ENCODE measurements around the gene NGFR. TPM values are rescaled to one million over a fixed set of nuclear protein-coding genes. Genes with fewer than 3 reads are reported as not detected.

NGFR gene
- total RNA-seq, 1 experiment from 2014 or later: 1.6 TPM

DNA sequence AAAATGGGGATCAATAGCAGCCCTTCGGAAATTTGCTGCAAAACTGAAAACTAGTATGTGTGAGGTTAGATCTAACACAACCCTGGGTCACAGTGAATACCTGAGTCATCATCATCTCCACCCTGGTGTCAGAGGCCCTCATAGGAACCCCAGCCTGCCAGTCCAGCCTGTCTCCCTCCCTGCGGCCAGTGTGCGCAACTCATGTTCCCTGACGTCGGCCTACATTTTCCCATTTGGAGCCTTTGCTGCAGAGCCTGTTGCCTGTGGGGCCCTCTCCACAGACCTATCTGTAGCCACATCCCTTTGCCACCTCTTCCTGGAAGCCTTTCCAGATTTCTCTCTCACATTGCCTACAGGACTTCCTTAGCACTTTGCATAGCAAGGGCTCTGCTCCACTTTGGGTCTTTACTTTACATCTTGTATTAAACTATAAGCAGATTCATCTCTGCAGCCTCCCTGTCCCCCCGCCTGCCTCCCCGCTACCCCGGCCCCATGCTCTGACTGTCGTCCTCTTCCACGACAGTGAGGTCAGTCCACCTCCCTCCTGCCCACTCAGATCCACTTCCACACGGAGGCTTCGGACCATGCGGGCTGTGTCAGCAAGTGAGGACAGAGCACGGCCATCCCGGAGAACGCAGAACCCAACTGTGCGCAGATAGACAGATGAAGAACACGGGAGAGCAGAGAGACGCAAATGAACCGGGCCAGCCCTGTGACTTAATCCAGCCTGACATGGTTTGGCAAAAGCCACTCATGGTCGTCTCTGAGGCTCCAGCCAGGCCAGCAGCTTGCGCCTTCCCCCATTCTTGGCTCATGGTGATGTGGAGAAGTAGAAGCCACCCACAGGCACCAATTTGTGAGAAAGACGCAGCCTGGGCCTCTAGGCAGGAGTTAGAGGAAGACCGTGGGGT, 31.0 kb downstream of the NGFR start:
- CTCF ChIA-PET: no interaction called here
- H3K27me3 ChIP-seq (ENCODE audit: control insufficient read depth, insufficient read depth, low read length): no peaks in the 10 kb centered on the region
- TF ChIP-seq CTCF (IDR thresholded peaks at IDR 0.05): no peak
- no peak for TF ChIP-seq REST (IDR thresholded peaks at IDR 0.05; ENCODE audit: insufficient read depth in 1 of 2, low read depth in 2 of 2, low read length in 1 of 2)
- TF ChIP-seq SIN3A (IDR thresholded peaks at IDR 0.05; ENCODE audit: borderline replicate concordance, insufficient read depth, low read depth, low read length): no peak
- TF ChIP-seq POLR2AphosphoS5 (IDR thresholded peaks at IDR 0.05; ENCODE audit: low read depth, low read length): no peak
- no peak for TF ChIP-seq TCF7L2 (IDR thresholded peaks at IDR 0.05; ENCODE audit: low read depth, low read length)
- in situ Hi-C loops (cut with HindIII; ENCODE audit: low pct_unique_long_range_greater_than_20kb, low sequenced_read_pairs) (no loop called here), intact Hi-C loops (cut with micrococcal nuclease; ENCODE audit: unreplicated experiment) (no loop called here)
- no peaks in the 10 kb centered on the region for H3K36me3 ChIP-seq (ENCODE audit: control insufficient read depth, insufficient read depth, low read length)
- no peaks in the 10 kb centered on the region for H3K4me1 ChIP-seq (ENCODE audit: control insufficient read depth, insufficient read depth, low read length)
- no peak for ATAC-seq
- BruUV-seq (replicated peaks): no TSS peak
- no peak for DNase-seq (ENCODE audit: low read depth, low spot score)
- no peak overlapping the region for H3K27ac ChIP-seq (ENCODE audit: low read length)
- no peaks in the 10 kb centered on the region for H3K9me3 ChIP-seq (ENCODE audit: control insufficient read depth, insufficient read depth, low read depth, low read length)
- no peak overlapping the region for H3K4me3 ChIP-seq (ENCODE audit: low read depth in 2 of 2, low read length in 2 of 2)
- POLR2A ChIA-PET: no interaction called here

DNA sequence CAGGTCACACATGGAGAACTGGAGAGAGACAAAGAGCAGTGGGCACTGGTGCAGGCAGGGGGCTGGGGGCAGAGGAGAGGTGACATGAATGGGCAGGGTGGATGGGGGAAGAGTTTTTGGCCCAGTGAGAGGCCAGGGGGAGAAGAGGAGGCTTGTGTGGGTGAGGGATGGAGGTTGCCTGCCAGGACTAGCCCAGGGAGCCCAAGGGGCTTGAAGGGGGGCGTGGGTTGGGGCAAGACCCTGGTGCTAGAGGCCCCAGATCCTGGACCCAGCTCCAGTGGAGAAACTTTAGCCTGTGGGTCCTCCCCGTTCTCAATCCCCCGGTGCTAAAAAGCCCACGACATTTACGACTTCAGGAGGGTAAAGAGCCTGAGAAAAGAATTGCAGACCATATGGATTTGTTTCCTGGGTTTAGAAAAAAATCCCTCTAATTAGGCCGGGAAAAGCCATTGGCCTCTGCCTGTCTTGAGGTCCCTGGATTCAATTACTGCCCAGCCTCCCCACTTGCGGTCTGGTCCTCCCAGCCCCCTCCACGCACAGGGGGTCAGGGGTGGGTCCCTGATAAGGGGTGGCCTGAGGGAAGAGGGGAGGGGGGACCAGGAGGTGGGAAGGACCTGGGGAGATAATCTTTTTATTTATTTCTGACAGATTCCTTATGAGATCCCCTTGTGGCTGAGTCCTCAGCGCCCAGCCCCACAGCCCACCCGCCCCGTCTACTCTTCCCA, 33.0 kb downstream of the NGFR start:
- no peak for DNase-seq (ENCODE audit: low read depth, low spot score)
- Histone ChIP-seq H3K4me1 (ENCODE audit: control insufficient read depth, insufficient read depth, low read length) (no peaks in the 10 kb centered on the region), H3K36me3 (ENCODE audit: control insufficient read depth, insufficient read depth, low read length) (no peaks in the 10 kb centered on the region), H3K27me3 (ENCODE audit: control insufficient read depth, insufficient read depth, low read length) (0 out of 2 replicates have a peak, but pooled peaks cover 3% of the 10 kb centered on the region), H3K4me3 (ENCODE audit: low read depth in 2 of 2, low read length in 2 of 2) (no peak overlapping the region), H3K27ac (ENCODE audit: low read length) (no peak overlapping the region), H3K9me3 (ENCODE audit: control insufficient read depth, insufficient read depth, low read depth, low read length) (no peaks in the 10 kb centered on the region)
- BruUV-seq (replicated peaks): no TSS peak
- in situ Hi-C loops (cut with HindIII; ENCODE audit: low pct_unique_long_range_greater_than_20kb, low sequenced_read_pairs): no loop called here
- intact Hi-C loops (cut with micrococcal nuclease; ENCODE audit: unreplicated experiment): no loop called here
- ChIA-PET POLR2A (no interaction called here), CTCF (no interaction called here)
- TF ChIP-seq TCF7L2 (IDR thresholded peaks at IDR 0.05; ENCODE audit: low read depth, low read length) (no peak), SIN3A (IDR thresholded peaks at IDR 0.05; ENCODE audit: borderline replicate concordance, insufficient read depth, low read depth, low read length) (no peak), POLR2AphosphoS5 (IDR thresholded peaks at IDR 0.05; ENCODE audit: low read depth, low read length) (no peak), REST (IDR thresholded peaks at IDR 0.05; ENCODE audit: insufficient read depth in 1 of 2, low read depth in 2 of 2, low read length in 1 of 2) (no peak), CTCF (IDR thresholded peaks at IDR 0.05) (no peak)
- ATAC-seq: no peak
